Subcutaneous abdominal adipose tissue (tissue), 5 donors: ENCODE data around the gene PAX2.

Experiments used
- H3K27ac ChIP-seq: one replicate; pipeline ENCODE4 v1.7.0; 2013; ENCODE audit warnings: low read depth, mild to moderate bottlenecking, inconsistent platforms, low read length, moderate library complexity
- H3K27me3 ChIP-seq, 5 donors: one replicate each; pipeline ENCODE4 v1.7.0; 2013; ENCODE audit warnings: low read length in 5 of 5, inconsistent platforms in 1 of 5; ENCODE audit not compliant: control insufficient read depth in 5 of 5, insufficient read depth in 4 of 5
- H3K36me3 ChIP-seq, 5 donors: one replicate each; pipeline ENCODE4 v1.7.0; 2013; ENCODE audit warnings: low read length in 5 of 5; ENCODE audit not compliant: control insufficient read depth in 5 of 5, insufficient read depth in 5 of 5
- H3K4me1 ChIP-seq, 5 donors: one replicate each; pipeline ENCODE4 v1.7.0; 2013; ENCODE audit warnings: low read length in 5 of 5, mild to moderate bottlenecking in 3 of 5, moderate library complexity in 1 of 5; ENCODE audit not compliant: control insufficient read depth in 5 of 5, insufficient read depth in 5 of 5
- H3K4me3 ChIP-seq, 5 donors: one replicate each; pipeline ENCODE4 v1.7.0; 2013; ENCODE audit warnings: low read length in 5 of 5, low read depth in 1 of 5
- H3K9ac ChIP-seq, 5 donors: one replicate each; pipeline ENCODE4 v1.7.0; 2013; ENCODE audit warnings: low read length in 5 of 5, mild to moderate bottlenecking in 4 of 5, moderate library complexity in 3 of 5
- H3K9me3 ChIP-seq, 5 donors: one replicate each; pipeline ENCODE4 v1.7.0; 2013; ENCODE audit warnings: low read length in 5 of 5; ENCODE audit not compliant: control insufficient read depth in 5 of 5
- donor health status: healthy.
- donor health status: healthy.
- donor health status: healthy.
- donor health status: healthy.
- donor health status: healthy.

The PAX2 gene

DNA sequence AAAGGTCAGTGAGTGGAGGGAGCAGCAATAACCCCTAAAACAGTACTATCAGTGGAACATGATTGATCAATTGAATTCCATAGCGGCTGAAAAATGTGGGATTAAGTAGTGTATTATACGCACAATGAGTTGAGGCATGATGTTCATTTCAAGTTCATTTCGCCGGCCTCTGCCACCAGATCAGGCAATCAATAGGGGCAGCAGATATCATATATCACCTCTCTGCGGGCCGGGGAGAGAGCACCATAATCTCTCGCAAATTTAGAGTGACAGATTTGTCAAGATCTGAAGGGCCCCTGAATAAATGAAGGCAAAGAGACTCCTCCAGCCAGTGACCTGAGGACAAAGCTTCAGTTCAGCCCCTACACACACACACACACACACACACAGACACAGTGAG is 58.5 kb downstream of the PAX2 start:
- peaks cover 39 to 74% (median 58%) of the 10 kb centered on the region in 5 donors for H3K27me3 ChIP-seq
- no peak overlapping the region for H3K9ac ChIP-seq
- no peak overlapping the region for H3K27ac ChIP-seq
- H3K4me3 ChIP-seq, result no peak overlapping the region
- no peaks in the 10 kb centered on the region for H3K4me1 ChIP-seq
- H3K36me3 ChIP-seq, result no peaks in the 10 kb centered on the region
- H3K9me3 ChIP-seq, result no peaks in the 10 kb centered on the region

- Histone ChIP-seq H3K36me3 (no peaks in the 10 kb centered on the region), H3K4me1 (no peaks in the 10 kb centered on the region), H3K9ac (no peak overlapping the region), H3K27ac (no peak overlapping the region), H3K4me3 (no peak overlapping the region), H3K27me3 (peaks cover 45 to 83% (median 69%) of the 10 kb centered on the region in 5 donors), H3K9me3 (no peaks in the 10 kb centered on the region)
Measured at GRCh38 chr10:100805543-100806355, 60.4 kb downstream of the PAX2 start.

GRCh38 chr10:100806356-100806645 is 60.9 kb downstream of the PAX2 start:
- Histone ChIP-seq H3K4me3 (no peak overlapping the region), H3K27ac (no peak overlapping the region), H3K9ac (no peak overlapping the region), H3K9me3 (no peaks in the 10 kb centered on the region), H3K36me3 (no peaks in the 10 kb centered on the region), H3K27me3 (peaks cover 43 to 81% (median 65%) of the 10 kb centered on the region in 5 donors), H3K4me1 (no peaks in the 10 kb centered on the region)

GRCh38 chr10:100807241-100807951 is 62.0 kb downstream of the PAX2 start:
- H3K9me3 ChIP-seq, result no peaks in the 10 kb centered on the region
- H3K36me3 ChIP-seq, result no peaks in the 10 kb centered on the region
- H3K27me3 ChIP-seq, result peaks cover 45 to 77% (median 66%) of the 10 kb centered on the region in 5 donors
- H3K27ac ChIP-seq, result no peak overlapping the region
- H3K4me3 ChIP-seq, result no peak overlapping the region
- H3K4me1 ChIP-seq, result no peaks in the 10 kb centered on the region
- H3K9ac ChIP-seq, result no peak overlapping the region

DNA sequence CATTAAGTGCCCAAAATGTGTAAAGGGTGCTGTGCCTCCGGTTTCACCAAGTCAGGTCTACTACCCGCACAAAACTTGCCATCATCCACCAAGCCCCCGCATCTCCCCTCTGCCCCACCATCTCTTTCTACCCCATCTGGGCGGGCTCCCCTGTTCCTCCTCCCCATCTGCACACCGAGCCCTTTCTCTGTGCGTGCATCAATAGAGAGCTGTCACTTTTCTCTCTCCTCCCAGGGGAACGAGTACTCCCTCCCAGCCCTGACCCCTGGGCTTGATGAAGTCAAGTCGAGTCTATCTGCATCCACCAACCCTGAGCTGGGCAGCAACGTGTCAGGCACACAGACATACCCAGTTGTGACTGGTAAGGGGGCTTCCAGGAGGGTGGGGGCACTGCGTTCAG is 63.5 kb downstream of the PAX2 start:
- H3K9ac ChIP-seq, result no peak overlapping the region
- H3K9me3 ChIP-seq, result no peaks in the 10 kb centered on the region
- H3K36me3 ChIP-seq, result no peaks in the 10 kb centered on the region
- H3K27ac ChIP-seq, result no peak overlapping the region
- H3K27me3 ChIP-seq, result peaks cover 49 to 68% (median 63%) of the 10 kb centered on the region in 5 donors
- no peaks in the 10 kb centered on the region for H3K4me1 ChIP-seq
- H3K4me3 ChIP-seq, result no peak overlapping the region

DNA sequence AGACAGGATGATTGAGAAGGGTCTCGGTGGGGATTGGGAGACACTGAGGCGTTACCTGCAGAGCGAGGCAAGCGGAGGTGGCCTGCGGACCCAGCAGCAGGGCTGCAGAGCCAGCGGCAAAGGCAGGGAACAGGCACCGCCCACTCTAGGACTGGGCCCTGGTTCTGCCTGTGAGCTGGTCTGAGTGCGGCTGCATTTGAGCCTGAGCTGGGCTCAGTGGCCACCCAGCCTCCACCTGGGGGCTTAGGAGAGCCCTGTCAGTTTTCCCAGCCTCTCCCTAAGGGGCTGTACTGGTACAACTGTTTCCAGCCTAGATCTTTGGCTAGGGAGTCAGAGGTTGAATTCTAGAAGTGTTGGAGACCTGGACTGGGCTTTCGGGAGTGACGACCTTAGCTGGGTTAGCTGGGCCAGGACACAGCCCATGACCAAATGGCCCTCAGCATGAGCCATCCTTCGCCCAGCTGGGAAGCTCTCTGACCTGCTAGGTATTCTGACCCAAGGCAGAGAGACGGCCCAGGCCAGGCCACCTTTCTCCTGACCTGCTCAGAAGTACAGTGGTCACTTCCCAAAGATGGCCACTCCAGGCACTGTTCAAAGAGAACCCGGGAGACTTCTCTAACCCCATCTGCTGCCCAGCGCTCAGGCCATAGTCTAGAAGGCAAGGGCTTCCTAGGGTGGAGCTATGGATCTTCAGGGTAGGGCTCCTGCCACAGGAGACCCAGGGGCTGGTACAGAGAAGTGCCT is 64.9 kb downstream of the PAX2 start:
- Histone ChIP-seq H3K27me3 (peaks cover 46 to 61% (median 60%) of the 10 kb centered on the region in 5 donors), H3K9me3 (no peaks in the 10 kb centered on the region), H3K36me3 (no peaks in the 10 kb centered on the region), H3K9ac (no peak overlapping the region), H3K4me3 (no peak overlapping the region), H3K4me1 (no peaks in the 10 kb centered on the region), H3K27ac (no peak overlapping the region)

DNA sequence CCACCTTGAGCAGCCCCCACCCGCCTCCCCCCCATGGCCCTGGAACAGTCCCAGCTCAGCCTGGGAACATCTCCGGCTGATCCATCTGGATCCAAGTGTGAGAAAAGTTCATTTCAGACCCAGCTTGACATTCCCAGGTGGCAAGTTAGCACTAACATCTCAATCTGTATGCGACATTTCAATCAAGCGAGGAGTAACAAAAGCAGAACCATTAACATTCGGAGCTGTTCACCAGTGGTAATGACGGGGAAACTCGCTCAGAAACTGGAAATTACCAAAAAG is 65.4 kb downstream of the PAX2 start:
- peaks cover 43 to 60% (median 56%) of the 10 kb centered on the region in 5 donors for H3K27me3 ChIP-seq
- H3K4me3 ChIP-seq, result no peak overlapping the region
- no peaks in the 10 kb centered on the region for H3K4me1 ChIP-seq
- no peaks in the 10 kb centered on the region for H3K9me3 ChIP-seq
- no peak overlapping the region for H3K9ac ChIP-seq
- H3K27ac ChIP-seq, result no peak overlapping the region
- H3K36me3 ChIP-seq, result no peaks in the 10 kb centered on the region

DNA sequence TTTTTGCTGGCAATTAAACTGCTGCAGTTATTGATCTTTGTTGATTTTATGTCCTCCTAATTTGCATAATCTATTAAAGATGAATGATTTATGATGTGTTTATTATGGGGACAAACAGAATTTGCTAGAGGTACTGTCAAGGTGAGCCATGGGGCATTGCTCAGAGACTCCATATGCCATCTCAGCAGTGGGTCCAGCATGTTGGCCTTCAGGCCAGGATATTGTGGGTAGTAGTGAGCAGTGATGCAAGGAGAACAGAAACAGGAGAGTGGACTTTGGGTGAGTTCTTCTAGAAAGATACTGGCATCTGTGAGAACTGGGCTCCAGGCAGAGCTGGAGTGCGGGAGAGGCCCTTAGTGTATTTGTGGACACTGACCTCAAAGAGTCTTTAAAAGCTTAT is 65.9 kb downstream of the PAX2 start:
- peaks cover 42 to 58% (median 51%) of the 10 kb centered on the region in 5 donors for H3K27me3 ChIP-seq
- no peaks in the 10 kb centered on the region for H3K4me1 ChIP-seq
- no peak overlapping the region for H3K9ac ChIP-seq
- no peak overlapping the region for H3K4me3 ChIP-seq
- H3K27ac ChIP-seq, result no peak overlapping the region
- H3K36me3 ChIP-seq, result no peaks in the 10 kb centered on the region
- H3K9me3 ChIP-seq, result no peaks in the 10 kb centered on the region

- Histone ChIP-seq H3K4me1 (no peaks in the 10 kb centered on the region), H3K36me3 (no peaks in the 10 kb centered on the region), H3K9me3 (no peaks in the 10 kb centered on the region), H3K27me3 (peaks cover 42 to 57% (median 47%) of the 10 kb centered on the region in 5 donors), H3K9ac (no peak overlapping the region), H3K4me3 (no peak overlapping the region), H3K27ac (no peak overlapping the region)
Measured at GRCh38 chr10:100811752-100812750, 66.7 kb downstream of the PAX2 start.
